Measurements from ENCODE around the gene GLRX.
A peak's percentile ranks its signal among the peaks of the same experiment; 100 is the strongest.

DNA sequence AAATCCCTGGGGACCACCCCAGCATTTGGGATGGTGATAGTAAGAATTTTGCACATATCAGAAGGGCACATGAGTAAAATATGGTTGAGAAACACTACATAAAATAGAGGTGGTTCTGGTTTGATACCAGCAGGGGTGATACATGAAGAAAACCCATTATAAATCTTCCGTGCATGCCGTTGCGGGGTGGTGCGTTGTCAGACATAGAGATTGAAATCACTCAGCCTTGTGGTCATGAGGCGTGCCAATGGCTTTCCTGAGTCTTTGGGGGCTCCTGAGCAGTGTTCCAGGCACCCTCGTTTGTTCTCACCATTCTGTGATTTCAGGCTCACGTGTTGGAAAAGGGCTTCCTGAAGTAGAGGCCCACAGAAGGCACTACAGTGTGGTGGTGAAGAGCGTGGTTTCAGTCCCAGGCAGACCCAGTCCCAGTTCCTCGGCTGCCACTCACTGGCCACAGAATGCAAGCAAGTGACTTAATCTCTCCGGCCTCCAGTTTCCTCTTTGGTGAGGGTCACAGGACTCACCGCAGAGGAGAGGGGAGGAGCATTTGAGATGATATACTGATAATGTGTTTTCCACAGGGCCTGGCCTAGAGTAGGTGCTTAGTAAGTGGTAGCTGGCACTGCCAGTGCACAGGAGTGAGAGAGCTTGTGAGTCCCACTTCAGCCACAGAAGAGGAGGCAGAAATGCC is 20.5 kb upstream of the GLRX start:
- TF ChIP-seq POLR2A (IDR thresholded peaks at IDR 0.05), result peak; percentile 50 to 72
- TF ChIP-seq, protein P1, sequence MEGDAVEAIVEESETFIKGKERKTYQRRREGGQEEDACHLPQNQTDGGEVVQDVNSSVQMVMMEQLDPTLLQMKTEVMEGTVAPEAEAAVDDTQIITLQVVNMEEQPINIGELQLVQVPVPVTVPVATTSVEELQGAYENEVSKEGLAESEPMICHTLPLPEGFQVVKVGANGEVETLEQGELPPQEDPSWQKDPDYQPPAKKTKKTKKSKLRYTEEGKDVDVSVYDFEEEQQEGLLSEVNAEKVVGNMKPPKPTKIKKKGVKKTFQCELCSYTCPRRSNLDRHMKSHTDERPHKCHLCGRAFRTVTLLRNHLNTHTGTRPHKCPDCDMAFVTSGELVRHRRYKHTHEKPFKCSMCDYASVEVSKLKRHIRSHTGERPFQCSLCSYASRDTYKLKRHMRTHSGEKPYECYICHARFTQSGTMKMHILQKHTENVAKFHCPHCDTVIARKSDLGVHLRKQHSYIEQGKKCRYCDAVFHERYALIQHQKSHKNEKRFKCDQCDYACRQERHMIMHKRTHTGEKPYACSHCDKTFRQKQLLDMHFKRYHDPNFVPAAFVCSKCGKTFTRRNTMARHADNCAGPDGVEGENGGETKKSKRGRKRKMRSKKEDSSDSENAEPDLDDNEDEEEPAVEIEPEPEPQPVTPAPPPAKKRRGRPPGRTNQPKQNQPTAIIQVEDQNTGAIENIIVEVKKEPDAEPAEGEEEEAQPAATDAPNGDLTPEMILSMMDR (IDR thresholded peaks at IDR 0.05 in 4 of 5, conservative IDR thresholded peaks at IDR 0.05 in 1 of 5), result no peak
